AG04450 (cell line): ENCODE data around the gene KCNAB2. TPM values are rescaled to one million over a fixed set of nuclear protein-coding genes. Genes with fewer than 3 reads are reported as not detected.

Experiments used
- CTCF ChIA-PET: fragments of 300-600, 350-600 bp; formaldehyde crosslinking; extraction: SDS; loops from one replicate; lab custom pipeline; 2022; ENCODE audit warnings: antibody characterized with exemption, inconsistent platforms; lab: Charles Lee
- POLR2A ChIA-PET: fragments of 350-600 bp; formaldehyde crosslinking; extraction: SDS; loops from one replicate; lab custom pipeline; 2021; ENCODE audit warnings: antibody characterized with exemption, inconsistent platforms; lab: Yijun Ruan, JAX
- DNase-seq: peaks from one replicate; pipeline ENCODE4 v3.0.0-alpha.2; 2011; ENCODE audit warnings: low read depth, low spot score
- H3K27ac ChIP-seq: one replicate; pipeline ENCODE4 v1.5.1; 2012; ENCODE audit warnings: low read depth, low read length, control low read depth
- H3K27me3 ChIP-seq: one replicate; pipeline ENCODE4 v1.6.0; 2012; ENCODE audit warnings: low read length; ENCODE audit not compliant: control insufficient read depth, insufficient read depth
- H3K4me3 ChIP-seq: 2 replicates; pipeline ENCODE4 v1.5.1; 2011; ENCODE audit warnings: mild to moderate bottlenecking, low read depth, low read length, control low read depth
- H3K9me3 ChIP-seq: 2 replicates; pipeline ENCODE4 v1.5.1; 2012; ENCODE audit warnings: low read length; ENCODE audit not compliant: control insufficient read depth, insufficient read depth
- polyA plus RNA-seq: library from polyadenylated mRNA; depleted of rRNA; stranded (reverse); fragments of >200 nt; gene quantifications from 2 replicates; pipeline ENCODE4 v1.2.3, GENCODE V29; 2011
- TF ChIP-seq, protein P1 (sequence below): IDR thresholded peaks from 2 replicates; pipeline ENCODE4 v1.5.1; 2011; ENCODE audit warnings: low read depth, low read length, control low read depth, inconsistent platforms

KCNAB2 gene
- polyA plus RNA-seq, 1 experiment: 3.1 TPM

DNA sequence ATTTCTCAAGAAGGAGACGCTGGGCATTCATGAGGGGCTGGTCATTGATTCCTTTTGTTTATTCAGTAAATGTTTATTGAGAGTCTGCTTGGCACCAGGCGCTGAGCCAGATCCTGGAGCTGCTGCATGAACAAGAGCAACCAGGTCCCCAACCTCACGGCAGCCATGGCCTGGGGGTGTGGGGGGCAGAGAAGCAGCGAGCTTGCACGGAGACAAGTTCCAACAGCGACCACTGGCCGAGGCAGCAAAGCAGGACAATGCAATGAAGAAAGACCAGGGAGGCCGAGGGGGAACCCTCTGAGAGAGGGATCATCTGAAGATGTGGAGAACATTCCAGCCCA is 7.5 kb downstream of the KCNAB2 start:
- ChIA-PET CTCF (interaction anchor here (1.1 to 3.1 kb wide), 4 partner anchors 132 to 192 kb away, joined by 3 to 19 read pairs (median 10); partner anchors contain the start of gene RNF207), POLR2A (interaction anchor here (0.9 kb wide), 1 partner anchor 192 kb away, joined by 3 read pairs; no protein-coding TSS in a partner anchor)

DNA sequence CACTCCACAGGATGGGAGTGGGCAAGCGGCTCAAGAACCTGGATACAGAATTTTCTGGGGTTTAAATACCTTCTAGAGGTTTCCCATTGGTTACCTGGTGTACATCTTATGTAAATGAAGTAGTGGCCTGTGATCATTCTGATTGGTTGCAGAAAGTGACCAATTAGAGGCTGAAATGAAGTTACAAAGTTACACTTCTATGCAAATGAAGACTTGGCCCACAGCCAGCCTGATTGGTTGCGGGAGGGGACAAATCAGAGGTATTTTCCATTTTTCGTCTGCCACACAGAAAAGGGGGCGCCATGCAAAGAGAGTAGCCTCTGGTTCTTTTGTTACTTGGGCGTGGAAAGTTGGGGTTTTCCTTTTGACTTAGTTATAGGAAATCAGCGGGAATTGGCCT is 8.9 kb downstream of the KCNAB2 start:
- H3K27ac ChIP-seq: no peak overlapping the region
- peaks cover 2% of the 10 kb centered on the region for H3K27me3 ChIP-seq
- DNase-seq: no peak
- POLR2A ChIA-PET: no interaction called here
- CTCF ChIA-PET: interaction anchor here (2.8 kb wide), 1 partner anchor 190 kb away, joined by 19 read pairs; no protein-coding TSS in a partner anchor
- no peak overlapping the region for H3K4me3 ChIP-seq
- H3K9me3 ChIP-seq: no peaks in the 10 kb centered on the region
- TF ChIP-seq, protein P1, sequence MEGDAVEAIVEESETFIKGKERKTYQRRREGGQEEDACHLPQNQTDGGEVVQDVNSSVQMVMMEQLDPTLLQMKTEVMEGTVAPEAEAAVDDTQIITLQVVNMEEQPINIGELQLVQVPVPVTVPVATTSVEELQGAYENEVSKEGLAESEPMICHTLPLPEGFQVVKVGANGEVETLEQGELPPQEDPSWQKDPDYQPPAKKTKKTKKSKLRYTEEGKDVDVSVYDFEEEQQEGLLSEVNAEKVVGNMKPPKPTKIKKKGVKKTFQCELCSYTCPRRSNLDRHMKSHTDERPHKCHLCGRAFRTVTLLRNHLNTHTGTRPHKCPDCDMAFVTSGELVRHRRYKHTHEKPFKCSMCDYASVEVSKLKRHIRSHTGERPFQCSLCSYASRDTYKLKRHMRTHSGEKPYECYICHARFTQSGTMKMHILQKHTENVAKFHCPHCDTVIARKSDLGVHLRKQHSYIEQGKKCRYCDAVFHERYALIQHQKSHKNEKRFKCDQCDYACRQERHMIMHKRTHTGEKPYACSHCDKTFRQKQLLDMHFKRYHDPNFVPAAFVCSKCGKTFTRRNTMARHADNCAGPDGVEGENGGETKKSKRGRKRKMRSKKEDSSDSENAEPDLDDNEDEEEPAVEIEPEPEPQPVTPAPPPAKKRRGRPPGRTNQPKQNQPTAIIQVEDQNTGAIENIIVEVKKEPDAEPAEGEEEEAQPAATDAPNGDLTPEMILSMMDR: no peak

More for the DNA sequence above, 7.5 kb downstream of the KCNAB2 start:
- H3K4me3 ChIP-seq: no peak overlapping the region
- no peak for DNase-seq
- TF ChIP-seq, protein P1: no peak
- no peaks in the 10 kb centered on the region for H3K9me3 ChIP-seq
- H3K27ac ChIP-seq: no peak overlapping the region
- peaks cover 2% of the 10 kb centered on the region for H3K27me3 ChIP-seq

DNA sequence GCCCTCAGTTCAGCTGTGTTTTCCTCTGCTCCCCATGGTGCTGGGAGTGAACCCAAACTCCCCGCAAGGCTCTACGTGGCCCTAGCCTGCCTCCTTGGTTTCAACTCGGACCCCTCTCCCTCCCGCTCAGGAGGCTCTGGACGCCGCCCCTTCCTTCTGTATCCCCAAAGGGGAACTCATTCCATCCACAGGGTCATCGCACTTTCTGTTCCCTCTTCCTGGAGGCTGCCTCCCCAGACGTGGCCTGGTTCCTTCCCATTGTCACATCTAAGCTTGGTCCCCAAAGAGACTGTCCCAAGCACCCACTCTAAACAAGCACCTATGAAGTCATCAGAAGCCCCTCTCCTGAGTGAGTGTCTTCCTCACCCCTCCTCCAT is 10.9 kb downstream of the KCNAB2 start:
- DNase-seq: no peak
- Histone ChIP-seq H3K4me3 (no peak overlapping the region), H3K9me3 (no peaks in the 10 kb centered on the region), H3K27ac (no peak overlapping the region), H3K27me3 (peaks cover 2% of the 10 kb centered on the region)
- TF ChIP-seq, protein P1: no peak
- ChIA-PET CTCF (interaction anchor here (1.4 kb wide), 1 partner anchor 148 kb away, joined by 4 read pairs; no protein-coding TSS in a partner anchor), POLR2A (no interaction called here)

DNA sequence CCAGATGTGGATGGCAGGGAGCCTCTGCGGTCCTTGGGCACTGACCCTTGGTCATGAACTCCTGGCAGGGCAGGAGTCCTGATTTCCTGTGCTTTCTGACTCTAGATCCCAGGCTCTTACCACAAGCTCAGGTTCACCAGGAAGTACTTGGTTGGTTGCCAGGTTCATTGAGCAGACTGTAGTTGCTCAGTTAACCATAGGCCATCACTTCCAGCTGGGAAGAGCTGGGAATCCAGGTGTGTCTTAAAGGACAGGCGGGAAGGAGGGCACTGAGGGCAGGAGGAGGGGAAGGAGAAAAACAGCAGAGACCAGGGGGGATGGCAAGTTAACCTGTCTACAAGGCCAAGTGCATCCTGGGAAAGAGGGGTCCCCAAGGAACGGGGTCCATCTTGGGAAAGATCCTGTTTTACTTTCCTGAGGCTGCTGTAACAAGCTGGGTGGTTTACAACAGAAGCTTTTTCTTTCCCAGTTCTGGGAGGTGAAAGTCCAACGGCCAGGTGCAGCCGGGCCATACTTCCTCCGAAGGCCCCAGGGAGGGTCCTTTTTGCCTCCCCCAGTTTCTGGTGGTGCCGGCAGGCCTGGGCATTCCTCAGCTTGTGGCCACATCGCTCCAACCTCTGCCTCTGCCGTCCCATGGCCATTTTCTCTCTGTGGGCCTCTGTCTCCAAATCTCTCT is 11.6 kb downstream of the KCNAB2 start:
- Histone ChIP-seq H3K4me3 (no peak overlapping the region), H3K27me3 (peaks cover 2% of the 10 kb centered on the region), H3K9me3 (no peaks in the 10 kb centered on the region), H3K27ac (no peak overlapping the region)
- CTCF ChIA-PET: interaction anchor here (1.4 kb wide), 1 partner anchor 148 kb away, joined by 4 read pairs; no protein-coding TSS in a partner anchor
- POLR2A ChIA-PET: no interaction called here
- no peak for DNase-seq
- TF ChIP-seq, protein P1: no peak

DNA sequence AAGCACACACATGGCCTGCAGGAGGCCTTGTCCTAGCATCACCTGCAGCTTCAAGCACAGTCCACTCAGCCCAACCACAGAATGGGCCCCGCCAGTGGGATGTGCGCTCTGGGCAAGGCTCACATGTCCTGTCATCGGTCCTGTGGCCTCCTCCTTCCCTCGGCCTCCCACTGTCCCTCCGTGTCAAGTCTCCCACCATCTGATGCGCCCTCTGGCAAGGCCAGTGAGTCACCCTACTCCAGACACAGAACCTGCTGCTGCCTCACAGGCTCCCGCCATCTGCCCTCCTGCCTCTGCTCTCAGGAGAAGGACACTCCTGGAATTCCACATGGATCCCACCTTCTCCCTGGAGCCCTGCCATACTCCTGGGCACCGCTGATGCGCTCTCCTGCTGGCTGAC is 14.2 kb downstream of the KCNAB2 start:
- CTCF ChIA-PET: no interaction called here
- no peak overlapping the region for H3K4me3 ChIP-seq
- DNase-seq: no peak
- TF ChIP-seq, protein P1: no peak
- POLR2A ChIA-PET: no interaction called here
- H3K27me3 ChIP-seq: peaks cover 3% of the 10 kb centered on the region
- no peaks in the 10 kb centered on the region for H3K9me3 ChIP-seq
- no peak overlapping the region for H3K27ac ChIP-seq
